Measurements from ENCODE around the gene FCAMR.

The FCAMR gene

GRCh38 chr1:206923009-206923960 lies 47.0 kb downstream of the FCAMR start:
- Histone ChIP-seq H3K27me3 (ENCODE audit: control insufficient read depth, insufficient read depth, low read length) (no peaks in the 10 kb centered on the region), H3K4me1 (ENCODE audit: control insufficient read depth, insufficient read depth, low read length) (peaks cover 30% of the 10 kb centered on the region), H3K36me3 (ENCODE audit: control insufficient read depth, insufficient read depth, low read length) (no peaks in the 10 kb centered on the region), H3K9me3 (ENCODE audit: control insufficient read depth, low read length) (no peaks in the 10 kb centered on the region), H3K9ac (ENCODE audit: low read length) (no peak overlapping the region), H3K4me3 (ENCODE audit: low read length) (no peak overlapping the region)

GRCh38 chr1:206922524-206922923 lies 47.7 kb downstream of the FCAMR start:
- Histone ChIP-seq H3K9me3 (ENCODE audit: control insufficient read depth, low read length) (no peaks in the 10 kb centered on the region), H3K4me1 (ENCODE audit: control insufficient read depth, insufficient read depth, low read length) (peaks cover 24% of the 10 kb centered on the region), H3K9ac (ENCODE audit: low read length) (no peak overlapping the region), H3K4me3 (ENCODE audit: low read length) (no peak overlapping the region), H3K36me3 (ENCODE audit: control insufficient read depth, insufficient read depth, low read length) (no peaks in the 10 kb centered on the region), H3K27me3 (ENCODE audit: control insufficient read depth, insufficient read depth, low read length) (no peaks in the 10 kb centered on the region)

GRCh38 chr1:206921772-206922265 lies 48.4 kb downstream of the FCAMR start, which contains the start of gene FCMR:
TSS of gene FCMR (minus strand) at chr1:206921941. CDS start at chr1:206921854, 87 bp downstream.
- H3K27me3 ChIP-seq (ENCODE audit: control insufficient read depth, insufficient read depth, low read length), result no peaks in the 10 kb centered on the region
- H3K9me3 ChIP-seq (ENCODE audit: control insufficient read depth, low read length), result no peaks in the 10 kb centered on the region
- H3K4me3 ChIP-seq (ENCODE audit: low read length), result no peak within 1 kb of the TSS
- H3K9ac ChIP-seq (ENCODE audit: low read length), result no peak within 1 kb of the TSS
- no peaks in the 10 kb centered on the region for H3K36me3 ChIP-seq (ENCODE audit: control insufficient read depth, insufficient read depth, low read length)
- H3K4me1 ChIP-seq (ENCODE audit: control insufficient read depth, insufficient read depth, low read length), result peaks cover 19% of the 10 kb centered on the region

- no peak overlapping the region for H3K4me3 ChIP-seq (ENCODE audit: low read length)
- no peak overlapping the region for H3K9ac ChIP-seq (ENCODE audit: low read length)
- H3K36me3 ChIP-seq (ENCODE audit: control insufficient read depth, insufficient read depth, low read length), result no peaks in the 10 kb centered on the region
- H3K27me3 ChIP-seq (ENCODE audit: control insufficient read depth, insufficient read depth, low read length), result peaks cover 4% of the 10 kb centered on the region
- H3K4me1 ChIP-seq (ENCODE audit: control insufficient read depth, insufficient read depth, low read length), result peaks cover 19% of the 10 kb centered on the region
- no peaks in the 10 kb centered on the region for H3K9me3 ChIP-seq (ENCODE audit: control insufficient read depth, low read length)
These were observed 52.2 kb downstream of the FCAMR start for GRCh38 chr1:206918076-206918475.

- H3K36me3 ChIP-seq (ENCODE audit: control insufficient read depth, insufficient read depth, low read length), result no peaks in the 10 kb centered on the region
These were observed 54.1 kb downstream of the FCAMR start for GRCh38 chr1:206916000-206916709.

GRCh38 chr1:206915030-206915735 lies 55.1 kb downstream of the FCAMR start:
- Histone ChIP-seq H3K9me3 (ENCODE audit: control insufficient read depth, low read length) (no peaks in the 10 kb centered on the region), H3K9ac (ENCODE audit: low read length) (no peak overlapping the region), H3K4me3 (ENCODE audit: low read length) (no peak overlapping the region), H3K27me3 (ENCODE audit: control insufficient read depth, insufficient read depth, low read length) (peaks cover 11% of the 10 kb centered on the region), H3K36me3 (ENCODE audit: control insufficient read depth, insufficient read depth, low read length) (no peaks in the 10 kb centered on the region), H3K4me1 (ENCODE audit: control insufficient read depth, insufficient read depth, low read length) (peaks cover 1% of the 10 kb centered on the region)

More at GRCh38 chr1:206916000-206916709, 54.1 kb downstream of the FCAMR start:
- Histone ChIP-seq H3K9me3 (ENCODE audit: control insufficient read depth, low read length) (no peaks in the 10 kb centered on the region), H3K4me3 (ENCODE audit: low read length) (no peak overlapping the region), H3K4me1 (ENCODE audit: control insufficient read depth, insufficient read depth, low read length) (peaks cover under 1% of the 10 kb centered on the region), H3K27me3 (ENCODE audit: control insufficient read depth, insufficient read depth, low read length) (peaks cover 4% of the 10 kb centered on the region), H3K9ac (ENCODE audit: low read length) (no peak overlapping the region)

GRCh38 chr1:206913766-206914537 lies 56.3 kb downstream of the FCAMR start:
- no peak overlapping the region for H3K4me3 ChIP-seq (ENCODE audit: low read length)
- H3K9ac ChIP-seq (ENCODE audit: low read length), result no peak overlapping the region
- H3K4me1 ChIP-seq (ENCODE audit: control insufficient read depth, insufficient read depth, low read length), result peaks cover 11% of the 10 kb centered on the region
- H3K36me3 ChIP-seq (ENCODE audit: control insufficient read depth, insufficient read depth, low read length), result no peaks in the 10 kb centered on the region
- H3K9me3 ChIP-seq (ENCODE audit: control insufficient read depth, low read length), result no peaks in the 10 kb centered on the region
- peaks cover 18% of the 10 kb centered on the region for H3K27me3 ChIP-seq (ENCODE audit: control insufficient read depth, insufficient read depth, low read length)

- Histone ChIP-seq H3K36me3 (ENCODE audit: control insufficient read depth, insufficient read depth, low read length) (no peaks in the 10 kb centered on the region), H3K27me3 (ENCODE audit: control insufficient read depth, insufficient read depth, low read length) (peaks cover 30% of the 10 kb centered on the region), H3K9ac (ENCODE audit: low read length) (no peak overlapping the region), H3K4me1 (ENCODE audit: control insufficient read depth, insufficient read depth, low read length) (peaks cover 14% of the 10 kb centered on the region), H3K4me3 (ENCODE audit: low read length) (no peak overlapping the region), H3K9me3 (ENCODE audit: control insufficient read depth, low read length) (no peaks in the 10 kb centered on the region)
These were observed 57.7 kb downstream of the FCAMR start for GRCh38 chr1:206912445-206913095.

GRCh38 chr1:206911064-206911663 lies 59.1 kb downstream of the FCAMR start:
- peaks cover 35% of the 10 kb centered on the region for H3K27me3 ChIP-seq (ENCODE audit: control insufficient read depth, insufficient read depth, low read length)
- H3K9me3 ChIP-seq (ENCODE audit: control insufficient read depth, low read length), result no peaks in the 10 kb centered on the region
- no peak overlapping the region for H3K9ac ChIP-seq (ENCODE audit: low read length)
- peaks cover 14% of the 10 kb centered on the region for H3K4me1 ChIP-seq (ENCODE audit: control insufficient read depth, insufficient read depth, low read length)
- no peaks in the 10 kb centered on the region for H3K36me3 ChIP-seq (ENCODE audit: control insufficient read depth, insufficient read depth, low read length)
- no peak overlapping the region for H3K4me3 ChIP-seq (ENCODE audit: low read length)

GRCh38 chr1:206909883-206910318 lies 60.4 kb downstream of the FCAMR start:
- H3K4me3 ChIP-seq (ENCODE audit: low read length), result peak overlapping the region; percentile 24
- H3K27me3 ChIP-seq (ENCODE audit: control insufficient read depth, insufficient read depth, low read length), result peaks cover 35% of the 10 kb centered on the region
- H3K9ac ChIP-seq (ENCODE audit: low read length), result peak overlapping the region; percentile 55
- no peaks in the 10 kb centered on the region for H3K9me3 ChIP-seq (ENCODE audit: control insufficient read depth, low read length)
- H3K4me1 ChIP-seq (ENCODE audit: control insufficient read depth, insufficient read depth, low read length), result peaks cover 14% of the 10 kb centered on the region
- no peaks in the 10 kb centered on the region for H3K36me3 ChIP-seq (ENCODE audit: control insufficient read depth, insufficient read depth, low read length)
